Measurements from ENCODE around the gene ZFPM1.

GRCh38 chr16:88548985-88549384 is 95.9 kb downstream of the ZFPM1 start:
- TF ChIP-seq CTCF (IDR thresholded peaks at IDR 0.05) (no peak), POLR2A (IDR thresholded peaks at IDR 0.05) (no peak)

Measured in suprapubic skin (tissue), 3 donors.